H1 (cell line): ENCODE measurements around the gene TNFSF15. TPM values are rescaled to one million over a fixed set of nuclear protein-coding genes. Genes with fewer than 3 reads are reported as not detected.

Source experiments
- CHD2 ChIP-seq: IDR thresholded peaks from 2 replicates; pipeline ENCODE4 v1.6.1; 2012; ENCODE audit warnings: low read length, improper control_type of control experiment
- CTCF ChIP-seq, 3 experiments: IDR thresholded peaks; 1 replicate in 2 of 3; 2 replicates in 1 of 3; pipeline versions ENCODE4 v1.5.1 to v1.6.1; 2011; ENCODE audit warnings: low read length in 3 of 3, mild to moderate bottlenecking in 3 of 3, inconsistent platforms in 2 of 3, low read depth in 1 of 3, moderate library complexity in 1 of 3; ENCODE audit not compliant: insufficient read depth in 1 of 3; ENCODE audit errors: control extremely low read depth in 1 of 3
- SIN3A ChIP-seq, 2 experiments: IDR thresholded peaks in 1 of 2; conservative IDR thresholded peaks in 1 of 2; 2 replicates each; pipeline ENCODE4 v1.6.1; 2011 to 2012; ENCODE audit warnings: low read length in 2 of 2, improper control_type of control experiment in 1 of 2, low read depth in 1 of 2, mild to moderate bottlenecking in 1 of 2
- SP2 ChIP-seq: IDR thresholded peaks from 2 replicates; pipeline ENCODE4 v1.6.1; 2012; ENCODE audit warnings: mild to moderate bottlenecking, low read length, inconsistent platforms
- polyA plus RNA-seq, 7 experiments: library from polyadenylated mRNA; depleted of rRNA in 3 of 7; stranded (reverse) in 5 of 7; unstranded in 2 of 7; fragments of >200 nt in 5 of 7; fragments of 200-250 nt in 2 of 7; gene quantifications; 1 replicate in 5 of 7; 2 replicates in 1 of 7; 4 replicates in 1 of 7; pipeline versions ENCODE4 v1.2.1 to v1.2.3, GENCODE V29; 2011 to 2013; ENCODE audit warnings: missing spikeins in 2 of 7, mixed read lengths in 2 of 7
- total RNA-seq: library from RNA; stranded (reverse); fragmentation: NEBNext Ultra II Directional; extraction: Animal tissue kit (Norgen Biotek cat#: 25700); gene quantifications from 2 replicates; pipeline ENCODE4 v1.2.1, GENCODE V29; 2021

TNFSF15 gene
- total and polyA plus RNA-seq, 2 of the 8 experiments (the other 6 are each of a cell fraction or from before 2014, with no cell fraction given), result 0.09 to 0.17 TPM

- no peak for TF ChIP-seq CTCF (IDR thresholded peaks at IDR 0.05; ENCODE audit: control extremely low read depth in 1 of 3, insufficient read depth in 1 of 3, low read depth in 1 of 3, low read length in 3 of 3)
- TF ChIP-seq SP2, result no peak
- no peak for TF ChIP-seq CHD2
- TF ChIP-seq SIN3A (conservative IDR thresholded peaks at IDR 0.05 in 1 of 2, IDR thresholded peaks at IDR 0.05 in 1 of 2; ENCODE audit: low read depth in 1 of 2, low read length in 2 of 2), result no peak
These were observed 46.1 kb downstream of the TNFSF15 start (continued) for GRCh38 chr9:114759512-114760341.
